Ectodermal cell (in vitro differentiated cells): ENCODE measurements around the gene BAIAP2L2.

Source experiments
- H3K27ac ChIP-seq: 2 replicates; pipeline ENCODE4 v1.7.0; 2013; ENCODE audit warnings: mild to moderate bottlenecking, low read depth, low read length; ENCODE audit not compliant: insufficient read depth, poor library complexity, severe bottlenecking
- H3K27me3 ChIP-seq: 2 replicates; pipeline ENCODE4 v1.7.0; 2013; ENCODE audit warnings: mild to moderate bottlenecking, low read length; ENCODE audit not compliant: insufficient read depth, control insufficient read depth, poor library complexity, severe bottlenecking
- H3K36me3 ChIP-seq: one replicate; pipeline ENCODE4 v1.7.0; 2013; ENCODE audit warnings: low read length; ENCODE audit not compliant: control insufficient read depth, insufficient read depth
- H3K4me1 ChIP-seq: one replicate; pipeline ENCODE4 v1.7.0; 2013; ENCODE audit warnings: low read length; ENCODE audit not compliant: control insufficient read depth, insufficient read depth
- H3K4me3 ChIP-seq: 2 replicates; pipeline ENCODE4 v1.7.0; 2013; ENCODE audit warnings: low read depth, low read length, control low read depth; ENCODE audit not compliant: insufficient read depth
- H3K9me3 ChIP-seq: 2 replicates; pipeline ENCODE4 v1.7.0; 2013; ENCODE audit warnings: mild to moderate bottlenecking, low read length, moderate library complexity; ENCODE audit not compliant: control insufficient read depth
- WGBS, 2 experiments: methylation state at CpG; one replicate each; pipeline ENCODE4 v1.1.7; 2013; ENCODE audit warnings: missing lambda C conversion rate in 2 of 2; 5-methylcytosine and 5-hydroxymethylcytosine counted together

Gene BAIAP2L2

DNA sequence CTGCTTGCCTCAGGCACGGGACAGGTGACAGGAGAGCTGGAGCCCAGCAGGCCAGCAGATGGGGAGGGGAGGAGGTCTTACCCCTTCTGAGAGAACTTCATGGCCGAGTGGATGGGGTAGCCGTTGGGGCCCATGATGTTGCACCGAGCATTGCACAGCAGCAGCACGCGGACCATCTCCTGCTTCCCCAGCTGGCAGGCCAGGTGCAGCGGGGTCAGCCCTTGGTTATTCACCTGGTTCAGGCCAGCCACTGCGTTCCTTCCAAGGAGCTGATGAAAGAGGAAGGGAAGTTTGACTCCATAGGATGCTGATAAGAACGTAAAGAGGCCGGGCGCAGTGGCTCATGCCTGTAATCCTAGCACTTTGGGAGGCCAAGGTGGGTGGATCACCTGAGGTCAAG, 29.4 kb upstream of the BAIAP2L2 start:
- H3K4me3 ChIP-seq = no peak overlapping the region
- WGBS, 2 experiments = 94 to 96% methylated on average over 11 of the region's 11 CpGs
- H3K36me3 ChIP-seq = no peaks in the 10 kb centered on the region
- no peak overlapping the region for H3K27ac ChIP-seq
- no peaks in the 10 kb centered on the region for H3K4me1 ChIP-seq
- no peaks in the 10 kb centered on the region for H3K27me3 ChIP-seq
- H3K9me3 ChIP-seq = no peaks in the 10 kb centered on the region

DNA sequence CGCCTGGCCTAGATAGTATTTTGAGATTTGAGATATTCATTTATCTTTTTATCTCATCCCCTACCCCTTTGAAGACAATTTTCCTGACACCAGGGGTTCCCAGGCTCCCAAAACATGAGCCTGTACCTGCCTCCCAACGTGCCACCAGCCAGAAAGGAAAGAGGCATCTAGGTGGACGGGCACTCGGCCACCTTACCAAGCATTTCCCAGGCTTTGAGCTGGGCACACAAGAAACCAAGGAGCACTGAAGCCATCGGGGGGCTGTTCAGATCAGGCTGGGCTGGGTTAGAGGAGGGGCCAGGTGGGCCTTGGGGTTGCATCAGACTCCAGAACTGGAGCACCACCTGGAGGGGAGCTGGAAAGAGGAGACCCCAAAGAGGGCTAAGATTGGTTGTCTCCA, 28.5 kb upstream of the BAIAP2L2 start:
- Histone ChIP-seq H3K4me3 (no peak overlapping the region), H3K27me3 (no peaks in the 10 kb centered on the region), H3K27ac (no peak overlapping the region), H3K4me1 (no peaks in the 10 kb centered on the region), H3K36me3 (no peaks in the 10 kb centered on the region), H3K9me3 (no peaks in the 10 kb centered on the region)
- 92% methylated on average over 5 of the region's 5 CpGs for WGBS, 2 experiments

DNA sequence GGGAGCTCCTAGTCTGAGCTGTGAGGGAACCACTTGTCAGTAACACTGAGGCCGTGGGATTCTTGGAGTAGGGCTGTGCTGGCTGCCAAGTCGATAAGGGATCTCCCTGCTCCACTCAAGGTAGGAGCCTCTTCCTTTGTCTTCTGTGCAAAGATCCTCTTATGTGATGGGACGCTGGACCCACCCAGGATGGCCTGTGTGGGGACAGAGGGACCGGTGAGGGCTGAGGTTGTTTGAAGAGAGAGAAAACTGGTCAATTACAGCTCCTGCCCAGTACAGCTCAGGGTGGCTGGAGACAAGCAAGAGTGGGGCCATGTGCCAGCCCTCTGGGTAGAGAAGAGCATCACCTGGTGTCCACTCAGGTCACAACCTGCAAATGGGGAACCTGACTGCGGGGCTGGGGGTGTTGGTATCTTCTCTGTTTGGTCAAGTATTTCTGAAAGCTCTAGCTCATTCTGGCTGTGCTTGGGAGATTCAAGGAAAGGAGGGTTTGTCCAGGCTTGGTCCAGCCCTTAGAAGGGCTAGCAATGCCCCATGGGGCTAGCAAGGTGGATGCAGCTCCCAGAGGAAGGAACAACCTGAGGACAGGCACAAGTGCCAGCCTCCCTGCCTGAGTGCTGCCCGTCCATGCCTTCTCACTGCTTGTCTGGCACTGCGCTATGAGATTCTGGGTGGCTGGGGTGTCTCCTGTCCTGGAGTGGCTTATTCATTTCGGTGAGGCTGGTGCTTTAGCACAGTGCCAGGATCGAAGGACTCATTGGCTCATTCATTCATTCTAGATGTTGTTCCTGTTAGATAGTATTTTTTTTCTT, 27.6 kb upstream of the BAIAP2L2 start:
- Histone ChIP-seq H3K9me3 (no peaks in the 10 kb centered on the region), H3K4me3 (no peak overlapping the region), H3K36me3 (no peaks in the 10 kb centered on the region), H3K4me1 (no peaks in the 10 kb centered on the region), H3K27ac (no peak overlapping the region), H3K27me3 (no peaks in the 10 kb centered on the region)
- 96 to 97% methylated on average over 9 of the region's 9 CpGs for WGBS, 2 experiments

DNA sequence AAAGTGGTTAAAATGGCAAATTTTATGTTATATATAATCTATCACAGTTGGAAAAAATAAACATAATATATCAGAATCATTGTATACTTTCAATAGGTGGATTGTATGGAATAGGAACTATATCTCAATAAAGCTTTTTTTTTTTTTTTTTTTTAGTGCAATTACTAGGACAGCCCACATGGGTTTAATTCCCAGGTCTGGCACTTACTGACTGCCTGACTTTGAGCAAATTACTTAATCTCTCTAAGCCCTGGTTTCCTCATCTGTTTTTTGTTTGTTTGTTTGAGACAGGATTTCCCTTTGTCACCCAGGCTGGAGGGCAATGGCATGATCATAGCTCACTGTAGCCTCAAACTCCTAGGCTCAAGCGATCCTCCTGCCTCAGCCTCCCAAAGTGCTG, 26.1 kb upstream of the BAIAP2L2 start:
- Histone ChIP-seq H3K27ac (no peak overlapping the region), H3K4me1 (no peaks in the 10 kb centered on the region), H3K9me3 (no peaks in the 10 kb centered on the region), H3K36me3 (no peaks in the 10 kb centered on the region), H3K27me3 (no peaks in the 10 kb centered on the region), H3K4me3 (no peak overlapping the region)
- WGBS, 2 experiments = 87 to 100% methylated on average over 1 of the region's 1 CpG

DNA sequence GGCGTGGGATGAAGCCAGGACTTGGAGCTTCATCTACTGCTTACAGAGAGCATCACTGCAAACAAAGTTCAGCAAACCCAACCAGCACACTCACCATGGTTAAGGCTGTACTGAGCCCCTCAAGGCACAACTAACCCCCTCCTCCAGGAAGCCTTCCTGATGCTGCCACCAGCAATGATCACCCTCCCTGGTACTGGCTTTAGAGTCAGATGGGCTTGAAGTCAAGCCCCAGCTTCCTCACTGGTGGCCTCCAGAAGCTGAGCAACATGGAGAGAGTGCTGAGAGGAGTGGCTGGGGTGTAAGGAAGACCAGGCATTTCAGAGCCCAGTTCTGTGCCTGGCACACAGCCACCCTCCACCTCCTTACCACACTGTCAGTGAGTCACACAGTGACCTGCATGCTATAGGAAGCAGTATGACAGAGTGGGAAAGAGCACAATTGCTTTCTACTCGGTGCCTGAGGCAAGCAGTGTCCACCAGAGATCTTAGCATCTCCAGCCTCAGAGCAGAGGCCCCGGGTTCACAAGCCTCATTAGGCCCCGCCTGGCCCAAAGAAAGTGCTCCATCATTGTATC, 24.7 kb upstream of the BAIAP2L2 start:
- Histone ChIP-seq H3K27ac (no peak overlapping the region), H3K9me3 (no peaks in the 10 kb centered on the region), H3K27me3 (no peaks in the 10 kb centered on the region), H3K36me3 (no peaks in the 10 kb centered on the region), H3K4me1 (no peaks in the 10 kb centered on the region), H3K4me3 (no peak overlapping the region)
- WGBS, 2 experiments = 94 to 96% methylated on average over 4 of the region's 4 CpGs

DNA sequence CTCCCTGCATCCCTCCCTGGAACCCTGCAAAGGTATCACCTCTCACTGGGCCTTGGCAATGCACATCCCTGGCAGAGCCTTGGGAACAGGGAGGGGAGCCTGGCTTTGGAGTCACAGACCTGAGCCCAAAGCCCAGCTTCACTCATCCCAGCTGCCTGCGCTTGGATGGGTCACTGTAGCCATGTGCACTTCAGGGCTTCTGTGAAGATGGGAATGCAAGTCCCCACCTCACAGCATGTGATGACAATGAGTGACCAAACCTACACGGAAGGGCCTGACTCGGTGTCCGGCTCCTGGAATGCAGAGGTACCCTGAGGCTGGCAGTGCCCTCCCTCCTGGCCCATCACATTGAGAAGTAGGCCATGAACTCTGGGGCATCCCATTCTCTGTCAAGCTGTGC, 22.8 kb upstream of the BAIAP2L2 start:
- 93 to 94% methylated on average over 4 of the region's 4 CpGs for WGBS, 2 experiments

DNA sequence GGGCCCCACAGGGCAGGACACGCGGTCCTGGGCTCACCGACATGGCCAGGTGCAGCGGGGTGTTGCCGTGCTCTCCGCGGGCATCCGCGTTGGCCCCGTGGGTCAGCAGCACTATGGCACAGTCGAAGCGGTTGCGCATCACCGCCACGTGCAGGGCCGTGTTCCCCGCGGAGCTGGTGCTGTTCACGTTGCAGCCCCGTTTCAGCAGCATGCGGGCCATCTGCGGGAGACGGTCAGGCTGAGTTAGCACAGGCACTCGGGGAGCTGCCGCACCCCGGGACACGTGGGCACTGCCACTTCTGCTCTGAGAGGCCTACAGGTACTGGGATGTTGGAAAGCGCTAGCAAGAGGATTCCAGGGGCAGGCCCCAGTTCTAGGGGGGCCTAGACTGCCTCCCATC, 22.3 kb upstream of the BAIAP2L2 start:
- Histone ChIP-seq H3K4me3 (no peak overlapping the region), H3K9me3 (no peaks in the 10 kb centered on the region), H3K27me3 (no peaks in the 10 kb centered on the region), H3K36me3 (no peaks in the 10 kb centered on the region), H3K4me1 (no peaks in the 10 kb centered on the region), H3K27ac (no peak overlapping the region)
- 94 to 96% methylated on average over 28 of the region's 28 CpGs for WGBS, 2 experiments

More for the DNA sequence above, 22.8 kb upstream of the BAIAP2L2 start:
- no peaks in the 10 kb centered on the region for H3K27me3 ChIP-seq
- no peak overlapping the region for H3K27ac ChIP-seq
- no peak overlapping the region for H3K4me3 ChIP-seq
- H3K4me1 ChIP-seq = no peaks in the 10 kb centered on the region
- H3K9me3 ChIP-seq = no peaks in the 10 kb centered on the region
- H3K36me3 ChIP-seq = no peaks in the 10 kb centered on the region

DNA sequence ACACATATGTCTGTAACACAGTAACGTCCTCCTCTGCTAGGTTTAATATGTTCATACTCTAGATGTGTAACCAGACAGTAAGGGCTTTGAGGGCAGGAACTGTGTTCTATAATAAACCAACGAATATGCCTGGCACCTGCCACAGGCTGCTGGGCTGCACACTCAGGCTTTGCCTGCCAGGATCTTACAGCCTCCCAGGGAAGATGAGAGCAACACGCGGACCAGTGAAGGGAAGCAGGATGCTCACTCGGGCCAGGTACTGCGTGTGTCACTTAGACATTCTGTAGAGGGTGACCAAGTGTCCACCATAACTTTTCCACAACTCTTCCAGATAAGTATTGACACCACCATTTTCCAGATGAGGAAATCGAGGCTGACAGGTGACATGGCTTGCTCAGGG, 21.7 kb upstream of the BAIAP2L2 start:
- Histone ChIP-seq H3K9me3 (no peaks in the 10 kb centered on the region), H3K36me3 (no peaks in the 10 kb centered on the region), H3K27me3 (no peaks in the 10 kb centered on the region), H3K27ac (no peak overlapping the region), H3K4me3 (no peak overlapping the region), H3K4me1 (no peaks in the 10 kb centered on the region)
- WGBS, 2 experiments = 96 to 97% methylated on average over 7 of the region's 7 CpGs

DNA sequence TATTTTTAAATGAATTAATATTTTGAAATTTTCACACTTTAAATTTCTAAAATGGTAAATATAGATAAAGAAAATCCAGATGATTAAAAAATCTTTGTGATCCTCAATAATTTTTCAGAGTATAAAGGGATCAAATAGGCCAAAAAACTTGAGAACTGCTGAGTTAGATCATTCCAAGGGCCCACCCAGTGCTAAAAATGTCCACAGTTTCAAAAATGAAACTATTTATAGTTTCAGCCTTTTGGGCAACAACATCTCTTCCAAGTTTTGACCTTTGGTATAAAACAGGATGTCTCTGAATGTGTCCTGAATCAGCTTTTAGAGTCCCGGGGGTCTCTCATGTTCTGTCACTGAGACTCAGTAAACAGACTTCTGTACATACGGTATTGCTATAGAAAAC, 20.9 kb upstream of the BAIAP2L2 start:
- no peaks in the 10 kb centered on the region for H3K27me3 ChIP-seq

DNA sequence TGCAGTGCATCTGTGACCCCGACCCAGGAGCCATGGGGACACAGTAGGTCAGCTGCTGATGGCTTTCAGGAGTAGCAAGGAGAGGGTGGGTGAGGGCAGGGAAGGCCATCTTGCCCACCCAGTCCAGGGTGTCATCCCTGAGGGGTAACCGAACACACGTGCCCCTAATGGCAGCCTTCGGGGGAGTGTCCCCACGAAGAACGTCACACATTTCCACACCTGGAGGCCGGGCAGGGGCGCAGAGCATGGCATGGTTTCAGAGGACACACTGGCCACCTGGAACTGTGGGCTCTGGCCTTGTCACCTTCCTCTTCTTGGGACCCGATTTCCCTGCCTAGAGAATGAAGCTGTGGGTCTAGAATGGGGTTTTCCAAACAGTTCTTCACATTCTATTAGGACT, 19.4 kb upstream of the BAIAP2L2 start:
- 92 to 93% methylated on average over 9 of the region's 9 CpGs for WGBS, 2 experiments
- H3K9me3 ChIP-seq = no peaks in the 10 kb centered on the region
- no peaks in the 10 kb centered on the region for H3K4me1 ChIP-seq
- H3K27ac ChIP-seq = no peak overlapping the region
- no peak overlapping the region for H3K4me3 ChIP-seq
- H3K27me3 ChIP-seq = no peaks in the 10 kb centered on the region
- H3K36me3 ChIP-seq = no peaks in the 10 kb centered on the region

More for the DNA sequence above, 20.9 kb upstream of the BAIAP2L2 start:
- 95% methylated on average over 2 of the region's 2 CpGs for WGBS, 2 experiments
- Histone ChIP-seq H3K27ac (no peak overlapping the region), H3K4me1 (no peaks in the 10 kb centered on the region), H3K36me3 (no peaks in the 10 kb centered on the region), H3K9me3 (no peaks in the 10 kb centered on the region), H3K4me3 (no peak overlapping the region)
